Measurements from ENCODE around the gene PCDHB5.
A peak's percentile ranks its signal among the peaks of the same experiment; 100 is the strongest.
"Not testable (repeated sequence)": the region's sequence is repeated elsewhere in the genome, so short reads cannot be mapped to it uniquely, and the experiment has no call there.

The PCDHB5 gene

GRCh38 chr5:141155540-141156374 is 20.8 kb downstream of the PCDHB5 start:
- TF ChIP-seq, protein P1, sequence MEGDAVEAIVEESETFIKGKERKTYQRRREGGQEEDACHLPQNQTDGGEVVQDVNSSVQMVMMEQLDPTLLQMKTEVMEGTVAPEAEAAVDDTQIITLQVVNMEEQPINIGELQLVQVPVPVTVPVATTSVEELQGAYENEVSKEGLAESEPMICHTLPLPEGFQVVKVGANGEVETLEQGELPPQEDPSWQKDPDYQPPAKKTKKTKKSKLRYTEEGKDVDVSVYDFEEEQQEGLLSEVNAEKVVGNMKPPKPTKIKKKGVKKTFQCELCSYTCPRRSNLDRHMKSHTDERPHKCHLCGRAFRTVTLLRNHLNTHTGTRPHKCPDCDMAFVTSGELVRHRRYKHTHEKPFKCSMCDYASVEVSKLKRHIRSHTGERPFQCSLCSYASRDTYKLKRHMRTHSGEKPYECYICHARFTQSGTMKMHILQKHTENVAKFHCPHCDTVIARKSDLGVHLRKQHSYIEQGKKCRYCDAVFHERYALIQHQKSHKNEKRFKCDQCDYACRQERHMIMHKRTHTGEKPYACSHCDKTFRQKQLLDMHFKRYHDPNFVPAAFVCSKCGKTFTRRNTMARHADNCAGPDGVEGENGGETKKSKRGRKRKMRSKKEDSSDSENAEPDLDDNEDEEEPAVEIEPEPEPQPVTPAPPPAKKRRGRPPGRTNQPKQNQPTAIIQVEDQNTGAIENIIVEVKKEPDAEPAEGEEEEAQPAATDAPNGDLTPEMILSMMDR (IDR thresholded peaks at IDR 0.05; ENCODE audit: insufficient read depth, low read length, missing control alignments), result no peak
- DNase-seq (ENCODE audit: low read depth, low spot score), result no peak
- ChIA-PET POLR2A (no interaction called here), CTCF (no interaction called here)
- no peak overlapping the region for H3K4me3 ChIP-seq (ENCODE audit: low read depth, low read length)

- DNase-seq (ENCODE audit: low read depth, low spot score); CTCF ChIA-PET; POLR2A ChIA-PET; H3K4me3 ChIP-seq (ENCODE audit: low read depth, low read length): not testable (repeated sequence)
Observed at GRCh38 chr5:141157356-141157755, 22.4 kb downstream of the PCDHB5 start.

DNA sequence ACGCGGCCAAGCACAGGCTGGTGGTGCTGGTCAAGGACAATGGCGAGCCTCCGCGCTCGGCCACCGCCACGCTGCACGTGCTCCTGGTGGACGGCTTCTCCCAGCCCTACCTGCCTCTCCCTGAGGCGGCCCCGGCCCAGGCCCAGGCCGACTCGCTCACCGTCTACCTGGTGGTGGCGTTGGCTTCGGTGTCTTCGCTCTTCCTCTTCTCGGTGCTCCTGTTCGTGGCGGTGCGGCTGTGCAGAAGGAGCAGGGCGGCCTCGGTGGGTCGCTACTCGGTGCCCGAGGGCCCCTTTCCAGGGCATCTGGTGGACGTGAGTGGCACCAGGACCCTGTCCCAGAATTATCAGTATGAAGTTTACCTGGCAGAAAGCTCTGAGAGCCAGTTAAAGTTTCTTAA is 22.9 kb downstream of the PCDHB5 start:
- CTCF ChIA-PET, result interaction anchor here (0.9 kb wide), 1 partner anchor 22 kb away, joined by 3 read pairs; no protein-coding TSS in a partner anchor
- DNase-seq (ENCODE audit: low read depth, low spot score), result not testable (repeated sequence)

GRCh38 chr5:141172381-141173204 is 37.6 kb downstream of the PCDHB5 start, which contains the start of gene PCDHB7:
Gene PCDHB7, plus strand, starts transcription at chr5:141172644. Its CDS starts 192 bp downstream, at chr5:141172836.
- TF ChIP-seq, protein P1 (IDR thresholded peaks at IDR 0.05; ENCODE audit: insufficient read depth, low read length, missing control alignments), result peak; percentile 20
- no peak for DNase-seq (ENCODE audit: low read depth, low spot score)
- POLR2A ChIA-PET, result no interaction called here
- CTCF ChIA-PET, result interaction anchor here (1.0 to 2.2 kb wide), 4 partner anchors 10 to 391 kb away, joined by 4 to 11 read pairs (median 6); partner anchors contain the start of genes PCDHB16 and PCDHB6
- peak within 1 kb of the TSS; percentile 13; the same call in 1 of the 2 replicates for H3K4me3 ChIP-seq (ENCODE audit: low read depth, low read length)

More for the DNA sequence above, 22.9 kb downstream of the PCDHB5 start:
- H3K4me3 ChIP-seq (ENCODE audit: low read depth, low read length); POLR2A ChIA-PET: not testable (repeated sequence)

DNA sequence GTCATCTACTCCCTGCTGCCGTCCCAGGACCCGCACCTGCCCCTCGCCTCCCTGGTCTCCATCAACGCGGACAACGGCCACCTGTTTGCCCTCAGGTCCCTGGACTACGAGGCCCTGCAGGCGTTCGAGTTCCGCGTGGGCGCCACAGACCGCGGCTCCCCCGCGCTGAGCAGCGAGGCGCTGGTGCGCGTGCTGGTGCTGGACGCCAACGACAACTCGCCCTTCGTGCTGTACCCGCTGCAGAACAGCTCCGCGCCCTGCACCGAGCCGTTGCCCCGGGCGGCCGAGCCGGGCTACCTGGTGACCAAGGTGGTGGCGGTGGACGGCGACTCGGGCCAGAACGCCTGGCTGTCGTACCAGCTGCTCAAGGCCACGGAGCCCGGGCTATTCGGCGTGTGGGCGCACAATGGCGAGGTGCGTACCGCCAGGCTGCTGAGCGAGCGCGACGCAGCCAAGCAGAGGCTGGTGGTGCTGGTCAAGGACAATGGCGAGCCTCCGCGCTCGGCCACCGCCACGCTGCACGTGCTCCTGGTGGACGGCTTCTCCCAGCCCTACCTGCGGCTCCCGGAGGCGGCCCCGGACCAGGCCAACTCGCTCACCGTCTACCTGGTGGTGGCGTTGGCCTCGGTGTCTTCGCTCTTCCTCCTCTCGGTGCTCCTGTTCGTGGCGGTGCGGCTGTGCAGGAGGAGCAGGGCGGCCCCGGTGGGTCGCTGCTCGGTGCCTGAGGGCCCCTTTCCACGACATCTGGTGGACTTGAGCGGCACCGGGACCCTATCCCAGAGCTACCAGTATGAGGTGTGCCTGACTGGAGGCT is 39.5 kb downstream of the PCDHB5 start:
- POLR2A ChIA-PET; H3K4me3 ChIP-seq (ENCODE audit: low read depth, low read length); DNase-seq (ENCODE audit: low read depth, low spot score); CTCF ChIA-PET: not testable (repeated sequence)

DNA sequence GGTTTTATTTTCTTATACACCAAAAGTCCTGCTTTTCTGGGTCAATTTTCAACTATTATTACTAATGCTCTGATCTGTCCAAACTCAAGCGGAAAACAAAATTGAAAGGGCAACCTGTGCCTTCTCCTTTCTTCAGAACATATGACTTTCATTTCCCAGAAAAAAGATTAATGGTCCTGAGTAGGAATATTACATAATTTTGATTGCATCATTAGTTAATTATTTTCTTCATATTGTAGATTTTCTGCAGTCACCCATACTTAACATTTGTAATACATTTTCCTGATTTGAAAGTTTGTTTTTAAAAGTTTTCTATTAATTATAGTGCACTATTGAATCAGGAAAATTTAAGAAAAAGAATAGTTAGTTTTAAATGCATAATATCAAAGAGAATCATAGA is 40.9 kb downstream of the PCDHB5 start:
- no peak overlapping the region for H3K4me3 ChIP-seq (ENCODE audit: low read depth, low read length)
- TF ChIP-seq, protein P1 (IDR thresholded peaks at IDR 0.05; ENCODE audit: insufficient read depth, low read length, missing control alignments), result no peak
- no peak for DNase-seq (ENCODE audit: low read depth, low spot score)
- ChIA-PET CTCF (no interaction called here), POLR2A (no interaction called here)

- DNase-seq (ENCODE audit: low read depth, low spot score); POLR2A ChIA-PET: not testable (repeated sequence)
Observed at GRCh38 chr5:141177577-141178191, 42.7 kb downstream of the PCDHB5 start, which contains the start of gene PCDHB8. Gene PCDHB8, plus strand, starts transcription at chr5:141177790. Its CDS starts 245 bp downstream, at chr5:141178035.

GRCh38 chr5:141179371-141179770 is 44.4 kb downstream of the PCDHB5 start:
- DNase-seq (ENCODE audit: low read depth, low spot score); CTCF ChIA-PET; H3K4me3 ChIP-seq (ENCODE audit: low read depth, low read length); POLR2A ChIA-PET: not testable (repeated sequence)

More at GRCh38 chr5:141177577-141178191, 42.7 kb downstream of the PCDHB5 start, which contains the start of gene PCDHB8:
- CTCF ChIA-PET, result interaction anchor here (0.8 to 1.7 kb wide), 3 partner anchors 22 to 386 kb away, joined by 3 to 10 read pairs (median 3); partner anchors contain the start of genes PCDHB11 and PCDHB12
- H3K4me3 ChIP-seq (ENCODE audit: low read depth, low read length), result not testable (repeated sequence)

- DNase-seq (ENCODE audit: low read depth, low spot score); H3K4me3 ChIP-seq (ENCODE audit: low read depth, low read length); CTCF ChIA-PET; POLR2A ChIA-PET: not testable (repeated sequence)
Observed at GRCh38 chr5:141179876-141180275, 44.9 kb downstream of the PCDHB5 start.

Measured in AG04449 (cell line).